HepG2 (cell line): Measurements from ENCODE around the gene THSD4.

Experiments used
- ATF7 ChIP-seq, 2 experiments: fragments of 450-650 bp in 1 of 2; sonication (generic) in 1 of 2; formaldehyde crosslinking in 1 of 2; IDR thresholded peaks; 2 replicates each; pipeline versions ENCODE4 v1.4.0 to v1.6.1; 2016 to 2020; ENCODE audit warnings: antibody characterized with exemption in 1 of 2, mild to moderate bottlenecking in 1 of 2, missing genetic modification reagents in 1 of 2
- MAZ ChIP-seq, 2 experiments: sonication (generic) in 1 of 2; formaldehyde crosslinking in 1 of 2; IDR thresholded peaks; 2 replicates each; pipeline versions ENCODE4 v1.5.0 to v1.6.1; 2012 to 2020; ENCODE audit warnings: low read depth in 2 of 2, mild to moderate bottlenecking in 2 of 2, borderline replicate concordance in 1 of 2, improper control_type of control experiment in 1 of 2, low read length in 1 of 2, missing genetic modification reagents in 1 of 2, moderate library complexity in 1 of 2
- POGZ ChIP-seq: sonication (generic); formaldehyde crosslinking; IDR thresholded peaks from 2 replicates; pipeline ENCODE4 v1.4.0; 2020; ENCODE audit warnings: mild to moderate bottlenecking, missing genetic modification reagents
- SIN3A ChIP-seq: IDR thresholded peaks from 2 replicates; pipeline ENCODE4 v1.6.1; 2011; ENCODE audit warnings: low read depth, mild to moderate bottlenecking, control low read depth, low read length, borderline replicate concordance
- ZC3H4 ChIP-seq: sonication (generic); formaldehyde crosslinking; IDR thresholded peaks from 2 replicates; pipeline ENCODE4 v1.4.0; 2020; ENCODE audit warnings: missing genetic modification reagents, borderline replicate concordance
- ZNF224 ChIP-seq: sonication (generic); formaldehyde crosslinking; IDR thresholded peaks from 2 replicates; pipeline ENCODE4 v1.5.0; 2020; ENCODE audit warnings: mild to moderate bottlenecking, missing genetic modification reagents

- TF ChIP-seq ZC3H4 (CRISPR knock-in tag) (no peak), ZNF224 (CRISPR knock-in tag) (no peak), POGZ (CRISPR knock-in tag) (no peak), SIN3A (no peak), ATF7 (IDR thresholded peaks at IDR 0.05) (no peak), ATF7 (CRISPR knock-in tag; IDR thresholded peaks at IDR 0.05) (no peak), MAZ (IDR thresholded peaks at IDR 0.05; ENCODE audit: borderline replicate concordance, low read depth, low read length) (no peak), MAZ (CRISPR knock-in tag; IDR thresholded peaks at IDR 0.05; ENCODE audit: low read depth) (no peak)
These were observed 693.2 kb downstream of the THSD4 start for GRCh38 chr15:71808311-71809020.
